ENCODE measurements around the gene ACE. TPM values are rescaled to one million over a fixed set of nuclear protein-coding genes. Genes with fewer than 3 reads are reported as not detected.

Gene ACE
- total RNA-seq, 1 experiment from 2014 or later, result 5.4 TPM

GRCh38 chr17:63490858-63491400 lies 14.1 kb downstream of the ACE start:
- Histone ChIP-seq H3K18ac (ENCODE audit: insufficient read length, low read depth, low read length) (no peak overlapping the region), H3T11ph (ENCODE audit: low read length) (no peak overlapping the region), H3K23me2 (ENCODE audit: insufficient read length, low read depth, low read length, poor library complexity, severe bottlenecking) (no peaks in the 10 kb centered on the region), H3K23ac (ENCODE audit: insufficient read length, low read depth, low read length) (no peak overlapping the region), H2AFZ (ENCODE audit: low read length) (no peak overlapping the region), H2BK120ac (ENCODE audit: low read depth, low read length, poor library complexity, severe bottlenecking) (no peak overlapping the region), H4K5ac (ENCODE audit: insufficient read length, low read depth, low read length) (no peak overlapping the region), H2BK12ac (ENCODE audit: insufficient read length, low read depth, low read length) (no peak overlapping the region), H4K91ac (ENCODE audit: insufficient read length, low read depth, low read length) (no peak overlapping the region), H3K79me2 (ENCODE audit: insufficient read depth, low read length) (no peaks in the 10 kb centered on the region), H3K27me3 (ENCODE audit: insufficient read depth, low read length) (no peaks in the 10 kb centered on the region), H2BK15ac (ENCODE audit: low read depth, low read length) (no peak overlapping the region), H4K8ac (replicated peaks; ENCODE audit: insufficient read length, low read depth, low read length) (no peak overlapping the region), H3K56ac (ENCODE audit: insufficient read length, low read depth, low read length) (no peak overlapping the region), H3K4me1 (ENCODE audit: insufficient read depth, low read length) (no peaks in the 10 kb centered on the region), H3K27ac (ENCODE audit: insufficient read length, low read depth, low read length) (no peak overlapping the region), H3K4me2 (ENCODE audit: insufficient read depth, insufficient read length, low read length) (no peak overlapping the region), H3K14ac (ENCODE audit: insufficient read depth, low read length) (no peak overlapping the region), H4K20me1 (ENCODE audit: control insufficient read depth, insufficient read depth, insufficient read length) (no peaks in the 10 kb centered on the region), H2AK5ac (ENCODE audit: insufficient read length, low read length) (no peak overlapping the region), H3K4ac (ENCODE audit: low read depth, low read length) (no peak overlapping the region), H2BK5ac (ENCODE audit: insufficient read length, low read length) (no peak overlapping the region), H3K79me1 (ENCODE audit: insufficient read depth, low read depth, low read length, poor library complexity, severe bottlenecking) (no peaks in the 10 kb centered on the region), H3K9ac (ENCODE audit: extremely low read depth, insufficient read length, low read length) (no peak overlapping the region), H2BK20ac (ENCODE audit: low read depth, low read length, poor library complexity, severe bottlenecking) (no peak overlapping the region), H3K9me3 (ENCODE audit: control insufficient read depth, low read depth, low read length) (no peaks in the 10 kb centered on the region)
- no peak for DNase-seq
- H3K36me3 Mint-ChIP-seq (ENCODE audit: insufficient read depth in 1 of 3, low read depth in 3 of 3), result no peaks in the 10 kb centered on the region; a peak in 1 of 7 replicates
- WGBS (ENCODE audit: extremely low coverage, insufficient read length, low lambda C conversion rate), result no CpG with 5 or more reads among the region's 22 CpGs
- TF ChIP-seq, protein P1, sequence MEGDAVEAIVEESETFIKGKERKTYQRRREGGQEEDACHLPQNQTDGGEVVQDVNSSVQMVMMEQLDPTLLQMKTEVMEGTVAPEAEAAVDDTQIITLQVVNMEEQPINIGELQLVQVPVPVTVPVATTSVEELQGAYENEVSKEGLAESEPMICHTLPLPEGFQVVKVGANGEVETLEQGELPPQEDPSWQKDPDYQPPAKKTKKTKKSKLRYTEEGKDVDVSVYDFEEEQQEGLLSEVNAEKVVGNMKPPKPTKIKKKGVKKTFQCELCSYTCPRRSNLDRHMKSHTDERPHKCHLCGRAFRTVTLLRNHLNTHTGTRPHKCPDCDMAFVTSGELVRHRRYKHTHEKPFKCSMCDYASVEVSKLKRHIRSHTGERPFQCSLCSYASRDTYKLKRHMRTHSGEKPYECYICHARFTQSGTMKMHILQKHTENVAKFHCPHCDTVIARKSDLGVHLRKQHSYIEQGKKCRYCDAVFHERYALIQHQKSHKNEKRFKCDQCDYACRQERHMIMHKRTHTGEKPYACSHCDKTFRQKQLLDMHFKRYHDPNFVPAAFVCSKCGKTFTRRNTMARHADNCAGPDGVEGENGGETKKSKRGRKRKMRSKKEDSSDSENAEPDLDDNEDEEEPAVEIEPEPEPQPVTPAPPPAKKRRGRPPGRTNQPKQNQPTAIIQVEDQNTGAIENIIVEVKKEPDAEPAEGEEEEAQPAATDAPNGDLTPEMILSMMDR (conservative IDR thresholded peaks at IDR 0.05), result no peak
- no peak overlapping the region for H3K4me3 Mint-ChIP-seq
- peaks cover 0 to 6% of the 10 kb centered on the region in 2 experiments; a peak in 2 of 4 replicates for H3K4me1 Mint-ChIP-seq
- no peaks in the 10 kb centered on the region for H3K9me3 Mint-ChIP-seq
- H3K27me3 Mint-ChIP-seq (ENCODE audit: low read depth), result no peaks in the 10 kb centered on the region; the same call in 1 of the 2 replicates
- no peak overlapping the region for H3K27ac Mint-ChIP-seq

Data from H9 (cell line).